ENCODE data around the gene NLRP5.
A peak's percentile ranks its signal among the peaks of the same experiment; 100 is the strongest.
"Not testable (repeated sequence)": the region's sequence is repeated elsewhere in the genome, so short reads cannot be mapped to it uniquely, and the experiment has no call there.

NLRP5 gene

DNA sequence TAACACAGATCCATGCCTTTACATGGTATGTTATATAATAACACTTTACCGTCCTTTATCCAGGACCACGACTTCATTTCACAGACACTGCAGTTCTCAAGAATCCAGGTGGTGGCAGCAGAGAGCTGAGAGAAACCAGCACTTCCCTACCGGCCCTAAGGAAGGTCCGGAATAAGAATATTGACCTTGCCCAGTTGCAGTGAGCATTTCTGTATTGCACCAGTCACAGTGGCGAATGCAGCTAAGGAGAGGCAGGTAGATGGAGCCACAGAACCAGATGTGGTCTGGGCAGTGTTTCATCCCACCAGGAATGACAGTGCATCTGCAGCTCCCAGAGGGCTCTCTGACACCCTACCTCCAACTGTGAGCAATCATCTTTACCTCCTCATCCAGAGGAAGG lies 89.9 kb downstream of the NLRP5 start:
- DNase-seq (ENCODE audit: low spot score) = no peak

DNA sequence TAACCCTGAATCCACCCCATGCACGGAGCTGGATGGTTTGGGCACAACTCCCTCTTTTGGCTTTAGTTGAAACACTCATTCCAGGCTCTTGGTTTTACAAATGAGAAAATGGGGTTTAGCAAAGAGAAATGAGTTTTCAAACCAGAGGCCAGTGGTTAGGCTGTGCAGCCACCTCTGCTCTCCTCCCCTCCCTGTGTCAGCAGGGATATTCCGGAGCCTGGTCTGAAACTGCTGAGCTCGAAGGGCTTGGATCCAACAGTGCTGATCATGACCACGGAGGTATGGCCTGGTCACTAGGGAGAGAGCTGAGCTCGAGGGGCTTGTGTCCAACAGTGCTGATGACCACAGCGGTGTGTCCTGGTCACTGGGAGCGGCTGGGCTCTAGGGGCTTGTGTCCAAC lies 93.0 kb downstream of the NLRP5 start:
- DNase-seq (ENCODE audit: low spot score) = no peak

DNA sequence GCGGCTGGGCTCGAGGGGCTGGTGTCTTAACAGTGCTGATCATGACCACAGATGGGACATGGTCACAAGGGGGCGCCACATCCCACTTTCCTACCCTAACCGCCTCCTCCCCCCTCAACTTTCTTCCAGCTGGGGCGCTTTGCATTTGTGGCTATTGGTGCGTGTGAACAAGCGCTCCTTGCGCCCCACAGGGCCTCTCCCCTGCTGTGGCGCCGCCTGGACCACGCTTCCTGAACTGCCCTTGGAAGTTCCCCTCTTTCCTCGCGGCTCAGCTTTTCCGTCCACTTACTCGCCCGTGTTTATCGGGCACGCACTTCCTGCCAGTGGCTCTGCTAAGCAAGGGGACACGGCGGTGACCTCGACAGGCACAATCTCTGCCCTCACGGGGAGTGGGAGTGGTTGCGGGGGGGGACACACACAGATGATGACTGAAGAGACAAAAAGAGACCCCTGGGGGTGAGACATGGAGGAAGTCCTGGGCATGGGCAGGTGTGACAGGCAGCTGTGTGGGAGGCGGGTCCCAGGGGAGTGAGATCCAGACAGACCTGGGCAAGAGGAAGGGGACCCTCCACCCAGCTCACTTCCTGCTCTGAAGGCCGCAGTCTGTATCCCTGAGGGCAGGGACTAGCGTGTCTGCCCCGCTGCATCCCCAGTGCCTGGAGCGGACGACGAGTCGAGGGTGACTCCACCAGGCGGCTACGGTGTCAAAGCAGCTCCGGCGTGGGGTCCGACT lies 94.3 kb downstream of the NLRP5 start:
- DNase-seq (ENCODE audit: low spot score) = peak; percentile 44

DNA sequence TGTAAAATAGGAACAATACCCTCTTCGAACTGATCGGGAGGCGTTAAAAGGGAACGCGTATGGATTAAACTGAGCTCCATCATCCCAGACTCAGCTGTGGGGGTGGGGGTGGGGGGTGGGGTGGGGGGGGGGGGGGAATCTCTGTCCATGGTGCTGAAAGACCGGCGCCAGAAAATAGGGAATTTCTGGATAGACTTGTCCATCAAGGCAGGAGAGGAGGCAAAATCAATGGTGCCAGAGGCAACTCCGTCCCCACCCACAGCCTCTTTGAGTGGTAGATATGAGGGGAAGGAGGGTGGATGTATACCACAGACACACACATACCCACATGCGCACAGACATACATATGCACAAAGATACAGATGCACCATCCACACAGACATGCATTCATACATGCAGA lies 97.1 kb downstream of the NLRP5 start:
- DNase-seq (ENCODE audit: low spot score) = no peak

DNA sequence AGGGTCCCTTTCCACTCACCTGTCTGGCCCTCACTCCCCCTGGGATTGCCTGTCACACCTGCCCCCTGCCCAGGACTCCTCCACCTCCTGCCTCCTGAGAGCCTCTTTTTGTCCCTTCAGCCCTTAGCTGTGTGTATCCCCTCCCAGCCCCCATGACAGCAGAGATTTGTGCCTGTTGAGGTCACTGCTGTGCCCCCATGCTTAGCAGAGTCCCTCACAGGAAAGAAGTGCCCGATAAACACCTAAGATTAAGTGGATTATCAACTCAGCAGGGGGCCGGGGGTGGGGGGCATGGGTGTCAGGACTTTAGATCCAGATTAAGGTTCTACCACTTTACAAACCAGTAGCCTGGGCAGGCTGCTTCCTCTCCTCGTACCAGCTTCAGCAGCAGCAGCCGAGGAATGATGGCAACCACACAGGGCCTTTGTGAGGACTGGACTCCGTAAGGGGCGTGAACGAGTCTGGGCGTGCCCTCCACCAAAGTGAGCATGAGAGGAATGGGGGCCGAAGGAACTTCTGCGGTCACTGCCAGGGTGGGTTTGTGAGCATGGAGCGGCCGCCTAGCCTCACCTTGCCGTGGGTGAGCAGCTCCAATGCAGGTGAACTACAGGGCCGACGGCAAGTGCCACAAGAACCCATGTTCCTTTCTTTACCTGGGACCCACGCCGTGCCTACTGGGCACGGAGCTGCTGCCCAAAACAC lies 98.4 kb downstream of the NLRP5 start:
- no peak for DNase-seq (ENCODE audit: low spot score)

DNA sequence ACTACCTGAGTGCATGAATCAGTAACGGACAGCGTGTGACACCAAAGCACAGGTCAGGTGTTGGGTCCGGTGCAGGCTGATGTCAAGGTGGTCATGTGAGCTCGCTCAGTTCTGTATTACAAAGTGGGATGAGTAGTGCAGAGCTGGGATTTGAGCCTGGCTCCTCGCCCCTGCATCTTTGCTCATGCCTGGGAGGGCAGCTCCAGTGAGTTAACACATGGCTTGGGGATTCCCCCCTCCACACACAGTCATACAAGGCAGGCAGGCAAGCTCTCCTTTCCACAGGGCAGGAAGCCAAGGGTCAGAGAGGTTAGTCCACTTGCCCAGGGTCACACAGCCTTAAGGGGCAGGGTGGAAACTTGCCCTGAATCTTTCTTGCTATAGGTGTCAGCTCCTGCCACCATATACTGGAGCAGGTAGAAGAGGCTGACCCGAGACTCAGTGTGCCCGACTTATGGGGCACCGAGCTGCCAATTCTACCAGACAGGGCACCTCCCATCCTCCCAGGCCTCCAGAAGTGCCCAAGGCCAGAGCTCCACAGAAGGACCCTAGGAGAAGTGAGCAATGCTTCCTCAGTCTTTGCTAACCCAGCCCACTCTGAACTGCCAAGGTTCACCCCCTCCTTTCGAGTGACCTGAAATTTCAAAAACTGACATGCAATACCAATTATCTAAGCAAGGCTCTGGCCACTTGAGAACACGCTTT lies 99.1 kb downstream of the NLRP5 start:
- DNase-seq (ENCODE audit: low spot score) = no peak

DNA sequence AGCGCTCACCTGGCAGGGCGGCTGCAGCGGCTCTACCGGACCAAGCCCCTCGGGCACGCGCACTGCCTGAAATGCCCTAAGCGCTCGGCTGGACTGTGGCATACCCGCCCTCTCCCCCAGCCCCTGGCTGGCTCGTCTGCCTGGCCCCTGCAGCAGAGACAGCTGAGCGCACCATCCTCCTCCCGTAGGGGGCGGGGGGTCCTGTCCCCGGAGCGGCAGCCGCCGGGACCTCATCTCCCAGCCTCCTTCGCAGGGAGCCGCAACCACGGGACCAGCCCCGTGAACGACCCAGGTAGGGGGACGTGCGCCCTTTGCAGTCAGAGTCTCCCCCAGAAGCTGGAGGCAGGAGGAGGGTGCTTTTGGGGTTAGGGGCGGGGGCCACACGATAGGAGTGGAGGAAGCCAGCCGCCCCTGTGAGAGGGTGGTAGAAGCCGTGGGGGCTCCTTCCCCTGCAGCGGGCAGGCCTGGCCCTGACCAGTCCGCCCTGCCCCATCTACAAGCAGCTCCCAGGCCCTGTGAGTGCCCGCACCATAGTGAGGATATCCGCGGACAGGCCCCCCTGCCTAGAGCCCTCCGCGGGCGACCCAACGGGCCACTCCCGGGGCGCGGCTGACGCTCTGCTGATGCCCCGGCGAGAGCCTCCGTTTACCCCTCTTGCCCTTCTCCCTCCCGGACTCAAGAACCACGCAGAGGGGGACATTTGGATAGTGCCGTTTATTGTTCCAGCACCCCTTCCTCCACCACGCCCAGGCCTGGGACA lies 100.3 kb downstream of the NLRP5 start:
- no peak for DNase-seq (ENCODE audit: low spot score)

DNA sequence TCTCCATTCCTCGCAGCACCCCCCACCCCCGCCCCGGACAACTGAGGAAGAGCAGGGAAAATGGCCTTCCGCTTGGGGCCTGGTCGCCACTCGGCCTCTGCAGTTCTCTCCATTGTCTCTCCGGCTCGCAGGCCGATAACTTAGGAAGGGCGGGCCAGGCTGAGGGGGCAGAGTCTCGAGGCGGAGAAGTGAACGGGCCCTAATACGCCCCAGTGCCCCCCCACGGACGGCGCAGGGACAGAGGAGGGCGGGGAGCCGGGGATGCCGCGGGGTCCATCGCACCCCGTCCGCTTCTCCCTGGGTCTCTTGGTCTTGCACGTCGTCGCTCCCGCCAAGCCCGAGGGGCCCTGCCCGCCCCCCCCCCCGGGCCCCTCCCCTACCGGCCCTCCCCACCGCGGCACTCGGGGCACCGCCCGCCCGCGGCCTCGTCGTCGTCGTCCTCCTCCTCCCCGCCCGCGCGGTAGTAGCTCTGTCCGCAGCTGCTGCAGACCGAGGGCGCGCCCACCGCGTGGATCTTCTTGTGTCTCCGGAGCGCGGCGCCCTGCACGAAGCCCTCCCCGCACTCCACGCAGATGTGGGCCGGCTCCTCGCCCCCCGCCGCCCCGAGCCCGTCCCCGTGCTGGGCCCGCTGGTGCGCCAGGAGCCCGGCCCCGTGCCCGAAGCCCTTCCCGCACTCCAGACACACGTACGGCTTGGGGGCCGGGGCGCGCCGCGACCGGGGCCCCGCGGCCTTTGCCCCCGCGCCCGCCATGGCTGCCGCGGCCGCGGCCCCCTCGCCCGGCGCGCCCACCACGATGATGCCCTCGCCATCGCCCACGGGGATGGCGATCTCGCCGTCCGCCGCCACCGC lies 101.3 kb downstream of the NLRP5 start:
- DNase-seq (ENCODE audit: low spot score) = no peak

DNA sequence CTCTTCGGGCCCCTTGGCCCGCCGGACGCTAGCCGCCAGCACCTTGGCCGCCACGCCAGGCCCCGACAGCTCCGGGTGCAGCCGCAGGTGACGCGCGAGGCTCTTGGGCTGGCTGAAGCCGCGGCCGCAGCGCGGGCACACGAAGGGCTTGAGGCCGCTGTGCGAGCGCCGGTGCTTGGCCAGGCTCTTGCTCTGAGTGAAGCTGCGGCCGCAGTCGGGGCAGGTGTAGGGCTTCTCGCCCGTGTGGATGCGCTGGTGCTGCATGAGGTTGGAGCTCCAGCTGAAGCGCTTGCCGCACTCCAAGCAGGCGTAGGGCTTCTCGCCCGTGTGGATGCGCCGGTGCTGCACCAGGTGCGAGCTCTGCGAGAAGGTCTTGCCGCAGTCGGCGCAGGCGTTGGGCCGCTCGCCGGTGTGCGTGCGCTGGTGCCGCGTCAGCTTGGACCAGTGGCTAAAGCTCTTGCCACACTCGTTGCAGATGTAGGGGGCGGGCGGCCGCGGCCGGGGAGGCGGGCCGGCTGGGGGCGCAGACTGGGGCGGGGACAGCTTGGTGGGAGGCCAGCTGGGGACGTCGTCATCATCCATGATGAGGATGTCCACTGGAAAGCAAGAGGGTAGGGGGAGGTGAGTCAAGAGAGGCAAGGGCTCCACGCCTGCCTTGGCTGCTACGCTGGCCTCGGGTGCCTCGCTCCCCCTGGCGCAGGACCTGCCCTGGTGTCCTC lies 102.1 kb downstream of the NLRP5 start:
- DNase-seq (ENCODE audit: low spot score) = no peak

DNA sequence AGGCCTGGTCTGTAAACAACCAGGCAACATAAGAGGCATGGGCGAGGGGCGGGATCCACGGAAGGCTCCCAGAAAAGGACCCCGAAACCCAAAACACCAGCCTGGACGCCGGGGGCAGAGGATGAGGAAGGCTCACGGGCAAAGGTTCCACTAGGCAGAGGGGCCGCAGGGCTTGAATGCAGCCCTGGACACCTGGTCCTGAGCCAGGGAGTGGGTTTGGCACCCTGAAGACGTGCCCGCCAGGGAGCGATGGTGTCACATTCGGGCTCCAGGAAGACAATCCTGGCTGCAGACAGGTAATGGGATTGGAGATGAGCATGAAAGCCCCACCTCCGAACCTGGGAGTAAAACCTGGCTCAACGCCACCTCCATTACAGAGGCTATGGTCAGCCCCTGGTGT lies 102.8 kb downstream of the NLRP5 start:
- no peak for DNase-seq (ENCODE audit: low spot score)

DNA sequence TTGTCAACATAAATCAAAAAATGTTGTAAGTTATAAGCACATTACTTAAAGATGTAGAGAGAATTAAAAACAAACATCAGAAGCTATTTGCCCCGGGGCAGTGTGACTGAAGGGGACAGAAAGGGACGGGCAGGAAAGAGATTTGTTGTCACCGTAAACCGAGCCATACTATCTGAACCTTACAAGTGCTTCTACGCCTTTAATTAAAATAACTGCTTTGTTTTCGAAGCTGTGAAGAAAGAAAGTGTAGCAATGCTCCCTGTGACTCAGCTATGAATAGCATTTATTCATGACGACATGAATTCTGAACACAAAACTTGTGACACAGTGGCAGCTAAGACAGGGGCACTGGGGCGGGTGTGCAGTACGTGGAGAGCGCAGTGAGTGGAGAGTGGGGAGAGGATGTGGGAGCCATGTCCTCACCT lies 104.5 kb downstream of the NLRP5 start:
- DNase-seq (ENCODE audit: low spot score) = peak; percentile 80

DNA sequence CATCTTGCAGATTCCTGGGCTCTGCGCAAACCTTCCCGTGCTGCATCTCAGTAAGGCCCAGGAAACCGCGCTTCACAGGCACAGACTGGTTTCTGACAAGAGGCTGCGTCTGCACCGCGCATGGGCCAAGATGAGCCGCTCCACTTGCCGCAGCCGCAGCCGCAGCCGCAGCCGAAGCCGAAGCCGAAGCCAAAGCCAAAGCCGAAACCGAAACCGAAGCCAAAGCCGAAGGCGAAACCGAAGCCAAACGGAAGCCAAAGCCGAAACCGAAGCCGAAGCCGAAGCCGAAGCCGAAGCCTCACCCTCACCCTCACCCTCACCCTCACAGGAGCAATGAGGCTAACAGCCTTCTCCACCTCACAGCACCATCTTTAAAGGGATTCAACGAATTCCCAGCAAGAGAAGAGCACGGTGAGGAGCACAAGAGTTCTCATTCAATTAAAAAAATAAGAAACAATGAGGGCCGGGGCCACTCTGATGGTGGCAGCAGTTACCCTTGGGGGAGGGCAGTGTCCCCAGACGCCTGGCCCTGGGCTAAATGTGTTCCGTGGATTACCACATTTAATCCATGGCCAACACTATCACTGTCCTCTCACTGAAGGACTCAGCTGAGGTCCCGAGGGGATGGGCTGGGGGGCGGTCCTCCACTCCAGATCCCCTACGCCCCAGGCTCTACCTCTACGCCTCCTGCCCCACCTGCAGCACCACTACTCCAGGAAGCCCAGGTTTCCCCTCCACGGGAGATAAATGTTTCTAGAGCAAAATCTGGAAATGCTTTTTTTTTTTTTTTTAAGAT lies 105.4 kb downstream of the NLRP5 start:
- no peak for DNase-seq (ENCODE audit: low spot score)

DNA sequence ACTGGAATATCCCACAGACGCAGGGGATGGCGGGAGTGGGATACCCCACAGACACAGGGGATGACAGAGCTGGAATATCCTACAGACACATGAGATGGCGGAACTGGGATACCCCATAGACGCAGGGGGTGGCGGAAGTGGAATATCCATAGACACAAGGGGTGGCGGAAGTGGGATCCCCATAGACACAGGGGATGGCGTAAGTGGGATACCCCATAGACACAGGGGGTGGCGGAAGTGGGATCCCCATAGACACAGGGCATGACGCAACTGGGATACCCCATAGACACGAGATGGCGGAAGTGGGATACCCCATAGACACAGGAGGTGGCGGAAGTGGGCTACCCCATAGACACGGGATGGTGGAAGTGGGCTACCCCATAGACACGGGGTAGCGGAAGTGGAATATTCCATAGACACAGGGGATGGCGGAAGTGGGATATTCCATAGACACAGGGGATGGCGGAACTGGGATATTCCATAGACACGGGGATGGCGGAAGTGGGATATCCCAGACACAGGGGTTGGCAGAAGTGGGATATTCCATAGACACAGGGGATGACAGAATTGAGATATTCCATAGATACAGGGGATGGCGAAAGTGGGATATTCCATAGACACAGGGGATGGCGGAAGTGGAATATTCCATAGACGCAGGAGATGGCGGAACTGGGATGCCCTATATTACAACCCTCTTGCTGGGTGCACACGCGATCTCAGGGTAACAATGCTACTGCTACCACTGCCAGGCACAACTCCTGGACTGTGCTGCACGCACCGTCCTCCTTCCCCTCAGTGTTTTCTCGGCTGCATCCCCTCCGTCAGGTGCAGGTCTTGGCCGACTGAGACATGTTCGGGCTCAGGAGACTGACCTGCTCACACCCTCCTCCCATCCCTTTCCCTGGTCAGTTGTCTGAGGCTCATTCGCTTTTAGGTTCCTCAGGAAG lies 106.4 kb downstream of the NLRP5 start:
- DNase-seq (ENCODE audit: low spot score) = no peak

DNA sequence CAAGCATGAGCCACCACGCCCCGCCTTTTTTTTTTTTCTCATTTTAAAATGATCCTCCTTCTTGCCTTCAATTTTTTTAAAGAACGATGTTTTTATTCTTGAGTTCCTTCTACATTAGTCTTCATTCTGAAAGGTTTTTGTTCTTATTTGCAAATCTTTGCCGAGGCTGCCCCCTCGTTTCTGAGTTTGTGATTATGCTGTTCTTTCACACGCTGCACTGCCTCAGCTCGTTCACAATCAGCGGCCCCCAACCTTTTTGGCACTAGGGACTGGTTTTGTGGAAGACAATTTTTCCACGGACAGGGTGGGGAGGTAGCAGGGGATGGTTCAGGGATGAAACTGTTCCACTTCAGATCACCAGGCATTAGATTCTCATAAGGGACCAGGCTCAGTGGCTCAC lies 107.9 kb downstream of the NLRP5 start:
- no peak for DNase-seq (ENCODE audit: low spot score)

DNA sequence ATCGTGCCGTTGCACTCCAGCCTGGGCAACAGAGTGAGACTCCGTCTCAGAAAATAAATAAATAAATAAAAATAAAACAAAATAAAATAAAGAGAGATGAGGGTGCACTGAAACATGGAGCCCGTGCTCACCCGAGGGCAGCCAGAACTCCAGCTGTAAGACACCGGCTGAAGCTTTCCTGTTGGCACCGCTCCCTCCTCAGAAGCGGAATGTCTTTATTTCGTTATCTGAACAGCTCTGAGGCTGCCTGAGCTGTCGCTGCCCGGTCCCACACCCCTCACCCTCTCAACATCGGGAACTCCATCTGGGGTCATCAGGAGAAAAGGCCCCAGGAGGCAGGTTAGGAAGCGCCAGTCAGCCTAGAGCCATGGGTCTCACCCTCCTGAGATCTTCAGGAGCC lies 110.1 kb downstream of the NLRP5 start:
- no peak for DNase-seq (ENCODE audit: low spot score)

DNA sequence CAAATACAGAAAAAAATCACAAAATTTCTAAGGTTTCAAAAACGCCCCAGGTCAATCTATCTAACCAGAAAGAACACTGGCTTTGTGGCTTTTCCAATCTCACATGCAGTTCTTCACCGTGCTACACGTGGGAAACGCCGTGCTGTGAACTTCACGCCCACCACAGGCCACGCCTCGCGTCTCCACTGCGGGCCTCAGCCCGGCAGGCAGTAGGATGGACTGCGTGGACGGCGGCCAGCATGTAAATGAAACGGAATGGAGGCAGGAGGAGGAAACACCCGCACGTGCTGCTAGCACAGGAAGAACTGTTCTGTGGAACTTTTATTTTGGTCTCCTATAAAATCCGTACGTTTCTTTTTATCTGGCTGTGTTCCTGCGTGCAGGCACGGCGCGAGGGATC lies 110.7 kb downstream of the NLRP5 start:
- DNase-seq (ENCODE audit: low spot score) = no peak

DNA sequence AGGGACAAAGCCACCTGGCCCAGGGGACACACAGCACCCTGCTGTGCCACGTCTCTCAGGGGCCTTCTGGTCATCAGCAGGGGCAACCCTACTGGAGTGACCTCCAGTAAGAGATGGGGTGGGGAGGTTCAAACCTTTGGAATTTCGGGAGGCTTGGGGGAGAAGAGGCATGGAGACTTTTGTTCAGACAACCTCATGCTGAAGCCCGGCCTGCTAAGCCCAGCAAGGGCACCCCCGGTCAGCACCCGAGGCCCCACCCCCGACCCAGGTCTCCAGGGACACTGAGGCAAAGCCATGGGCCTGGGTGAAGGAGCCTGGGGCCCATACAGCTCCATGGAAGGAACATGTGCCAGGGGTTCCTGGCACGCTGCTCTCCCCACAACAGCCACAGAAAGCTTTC lies 111.2 kb downstream of the NLRP5 start:
- DNase-seq (ENCODE audit: low spot score) = no peak

DNA sequence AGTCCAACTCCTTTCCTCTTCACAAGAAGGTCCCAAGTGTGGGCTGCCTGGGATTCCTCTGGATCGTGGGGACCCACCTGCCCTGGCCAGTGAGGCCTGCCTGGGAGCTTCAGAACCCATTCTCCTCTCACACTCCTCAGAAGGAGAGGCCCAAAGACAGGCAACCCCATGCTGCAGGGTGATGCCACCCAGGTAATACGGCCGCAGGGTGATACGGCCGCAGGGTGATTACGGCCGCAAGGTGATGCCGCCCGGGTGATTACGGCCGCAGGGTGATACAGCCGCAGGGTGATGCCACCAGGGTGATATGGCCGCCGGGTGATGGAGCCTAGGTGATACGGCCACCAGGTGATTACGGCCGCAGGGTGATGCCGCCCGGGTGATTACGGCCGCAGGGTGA lies 111.7 kb downstream of the NLRP5 start:
- not testable (repeated sequence) for DNase-seq (ENCODE audit: low spot score)

All from putamen (tissue), 1 donor.